NOMO-1 treated with DMSO at 0.1 percent for 48 hours (cell line): ENCODE measurements around the gene PLA2G2E.
"Not testable (repeated sequence)": the region's sequence is repeated elsewhere in the genome, so short reads cannot be mapped to it uniquely, and the experiment has no call there.

Experiments used
- DNase-seq: peaks from one replicate; lab custom pipeline; 2025; ENCODE audit not compliant: unreplicated experiment; lab: John Stamatoyannopoulos, UW

Gene PLA2G2E

DNA sequence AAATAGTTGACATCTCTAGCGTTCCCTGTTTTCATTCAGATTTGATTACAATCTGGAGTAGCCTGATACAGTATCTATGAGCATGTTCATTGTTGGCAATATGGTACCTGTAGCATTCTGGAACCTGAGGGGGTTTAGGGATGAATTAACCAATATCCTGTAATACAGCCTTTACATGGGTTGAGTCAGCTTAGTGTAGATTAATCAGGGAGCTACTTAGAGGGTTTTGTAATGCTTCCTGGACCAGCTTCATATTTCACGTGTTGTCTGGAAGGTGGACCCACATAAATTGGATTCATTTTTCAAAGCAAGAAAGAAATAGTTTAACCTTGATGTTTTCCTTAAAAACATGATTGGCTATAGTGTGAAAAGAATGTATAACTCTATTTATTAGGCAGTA lies 37.6 kb downstream of the PLA2G2E start:
- no peak for DNase-seq

DNA sequence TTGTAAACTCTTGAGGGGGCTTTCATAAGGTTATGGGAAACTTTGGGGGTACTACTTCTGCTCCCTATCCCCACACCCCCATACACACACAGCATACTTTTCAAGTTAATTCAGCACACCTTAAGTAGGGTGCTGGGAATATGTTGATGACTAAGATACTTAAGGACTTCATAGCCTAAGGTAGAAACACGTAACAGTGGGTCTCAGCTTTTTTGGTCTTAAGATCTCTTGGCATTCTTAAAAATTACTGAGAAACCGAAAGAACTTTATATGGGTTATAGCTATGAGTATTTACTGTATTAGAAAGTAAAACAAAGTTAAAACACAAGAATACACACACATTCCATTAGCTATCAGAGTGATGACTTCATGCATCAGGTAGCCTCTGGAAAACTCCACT lies 39.1 kb downstream of the PLA2G2E start:
- DNase-seq = no peak

DNA sequence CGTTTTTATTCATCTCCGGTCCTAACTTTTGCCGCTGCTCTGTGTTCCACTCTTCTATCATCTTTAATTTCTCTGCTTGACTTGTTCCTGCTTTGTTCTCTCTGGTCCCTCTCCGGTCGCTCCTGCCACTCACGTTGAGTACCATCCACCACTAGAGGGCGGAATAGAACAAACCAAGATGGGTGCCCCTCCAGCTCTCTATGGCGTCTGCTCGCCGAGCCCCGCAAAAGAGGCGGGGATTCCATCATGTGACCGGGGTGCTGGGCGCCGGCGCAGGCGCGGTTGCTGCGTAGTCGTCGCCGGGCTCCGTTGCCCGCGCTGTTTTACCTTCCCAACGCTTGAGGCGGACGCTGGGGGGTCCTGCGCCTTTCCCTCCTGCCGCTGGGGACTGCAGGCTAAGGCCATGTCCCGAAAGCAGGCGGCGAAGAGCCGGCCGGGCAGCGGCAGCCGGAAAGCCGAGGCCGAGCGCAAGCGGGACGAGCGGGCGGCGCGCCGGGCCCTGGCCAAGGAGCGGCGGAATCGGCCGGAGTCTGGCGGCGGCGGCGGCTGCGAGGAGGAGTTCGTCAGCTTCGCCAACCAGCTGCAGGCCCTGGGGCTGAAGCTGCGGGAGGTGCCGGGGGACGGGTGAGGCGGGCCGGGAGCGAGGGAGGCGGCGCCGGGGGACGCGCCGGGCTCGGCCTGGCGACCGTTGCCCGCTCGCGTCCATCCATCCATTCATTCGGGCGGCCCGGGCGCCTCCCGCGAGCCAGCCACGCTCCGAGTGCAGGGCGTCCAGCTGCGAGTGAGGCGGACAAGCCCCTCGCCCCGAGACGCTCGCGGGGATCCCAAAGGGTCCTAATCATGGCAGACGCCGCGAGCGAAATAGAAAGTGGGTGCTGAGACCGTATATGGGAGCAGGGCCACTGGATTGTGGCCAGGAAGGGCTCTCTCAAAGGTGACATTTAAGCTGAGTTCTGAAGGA lies 41.0 kb downstream of the PLA2G2E start, which contains the start of gene OTUD3:
Gene OTUD3 (plus strand): TSS at position 285 of the 961 bp plus-strand sequence. CDS start 119 bp downstream, at position 404.
- DNase-seq = peak; percentile 97

DNA sequence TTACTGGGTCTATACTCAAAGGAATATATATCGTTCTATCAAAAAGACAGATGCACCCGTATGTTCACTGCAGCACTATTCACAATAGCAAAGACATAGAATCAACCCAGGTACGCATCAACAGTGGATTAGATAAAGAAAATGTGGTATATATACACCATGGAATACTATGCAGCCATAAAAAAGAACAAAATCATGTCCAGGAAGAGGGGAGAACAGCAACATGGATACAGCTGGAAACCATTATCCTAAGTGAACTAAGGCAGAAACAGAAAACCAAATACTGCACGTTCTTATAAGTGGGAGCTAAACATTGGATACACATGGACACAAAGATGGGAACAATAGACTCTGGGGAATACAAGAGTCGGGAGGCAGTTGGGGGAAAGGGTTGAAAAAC lies 42.6 kb downstream of the PLA2G2E start:
- DNase-seq = not testable (repeated sequence)

DNA sequence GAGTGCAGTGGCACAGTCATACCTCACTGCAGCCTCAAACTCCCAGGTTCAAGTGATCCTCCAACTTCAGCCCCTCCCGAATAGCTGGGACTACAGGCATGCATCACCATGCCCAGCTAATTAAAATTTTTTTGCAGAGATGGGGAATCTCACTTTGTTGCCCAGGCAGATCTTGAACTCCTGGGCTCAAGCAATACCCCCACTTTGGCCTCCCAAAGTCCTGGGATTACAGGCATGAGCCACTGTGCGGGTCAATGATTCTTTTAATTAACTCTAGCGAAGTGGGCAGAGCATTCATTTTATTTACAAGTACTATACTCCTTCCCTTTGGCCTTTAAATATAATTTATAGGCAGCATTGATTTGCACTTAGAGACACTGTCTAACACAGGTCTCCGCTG lies 43.8 kb downstream of the PLA2G2E start:
- no peak for DNase-seq

DNA sequence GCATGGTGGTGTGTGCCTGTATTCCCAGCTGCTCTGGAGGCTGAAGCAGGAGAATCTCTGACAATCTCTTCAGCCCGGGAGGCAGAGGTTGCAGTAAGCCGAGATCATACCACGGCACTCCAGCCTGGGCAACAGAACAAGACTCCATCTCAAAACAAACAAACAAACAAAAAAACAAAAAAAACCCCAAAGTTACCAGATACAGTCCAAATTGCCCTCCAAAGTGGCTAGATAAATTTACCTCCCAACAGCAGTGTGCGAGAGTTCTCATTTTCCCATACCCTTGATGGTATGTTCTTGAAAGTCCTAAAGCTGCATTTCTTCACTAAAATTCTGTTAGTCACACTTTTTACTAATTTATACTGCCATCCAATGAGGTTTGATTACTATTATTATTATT lies 44.2 kb downstream of the PLA2G2E start:
- no peak for DNase-seq

DNA sequence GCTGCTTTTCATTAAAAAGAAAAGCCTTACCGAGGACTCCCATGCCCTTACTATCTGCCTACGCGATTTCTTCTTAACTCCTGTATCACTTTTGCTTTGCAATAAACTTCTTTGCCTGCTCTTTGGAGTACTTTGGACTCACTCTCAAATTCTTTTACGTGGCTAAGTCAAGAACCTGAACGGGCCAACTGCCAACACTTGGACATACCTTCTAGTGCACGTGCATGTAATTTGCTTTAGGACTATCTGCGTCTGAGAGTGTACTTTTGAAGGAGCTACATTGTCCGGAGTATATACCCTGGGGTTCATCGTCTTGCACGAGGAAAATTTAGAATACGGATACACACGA lies 44.8 kb downstream of the PLA2G2E start:
- no peak for DNase-seq

DNA sequence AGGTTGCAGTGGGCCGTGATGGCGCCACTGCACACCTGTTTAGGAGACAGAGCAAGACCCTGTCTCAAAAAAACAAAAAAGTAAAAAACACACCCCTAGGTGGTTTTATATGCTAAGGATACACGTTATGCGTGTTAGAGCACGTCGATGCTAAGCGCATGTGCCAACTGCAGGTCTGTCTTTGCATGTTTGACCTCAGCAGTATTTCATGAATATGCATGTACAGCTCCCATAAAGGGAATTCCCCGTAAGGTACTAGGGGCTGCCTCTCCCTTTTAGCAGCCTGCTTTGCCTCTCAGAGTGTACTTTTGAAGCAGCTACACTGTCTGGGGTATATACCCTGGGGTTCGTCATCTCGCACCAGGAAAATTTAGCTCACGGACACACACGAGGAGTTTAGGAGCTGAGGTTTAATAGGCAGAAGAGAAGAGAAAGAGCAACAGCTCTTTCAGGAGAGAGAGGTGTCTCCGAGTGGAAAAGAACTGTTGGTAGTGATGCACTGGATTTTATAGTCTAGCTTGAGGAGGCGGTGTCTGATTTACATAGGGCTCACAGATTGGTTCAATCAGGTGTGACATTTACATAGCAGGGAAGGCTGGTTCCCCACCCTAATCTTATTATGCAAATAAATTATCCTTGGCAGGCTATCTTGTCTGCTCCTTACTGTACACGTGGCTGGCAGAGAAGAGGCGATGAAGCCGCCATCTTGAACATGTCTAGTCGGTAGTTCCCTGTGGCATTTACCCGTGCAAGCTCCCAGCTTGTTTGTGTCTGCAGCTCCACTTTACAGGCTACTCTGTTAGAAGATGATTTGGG lies 45.4 kb downstream of the PLA2G2E start:
- DNase-seq = no peak

DNA sequence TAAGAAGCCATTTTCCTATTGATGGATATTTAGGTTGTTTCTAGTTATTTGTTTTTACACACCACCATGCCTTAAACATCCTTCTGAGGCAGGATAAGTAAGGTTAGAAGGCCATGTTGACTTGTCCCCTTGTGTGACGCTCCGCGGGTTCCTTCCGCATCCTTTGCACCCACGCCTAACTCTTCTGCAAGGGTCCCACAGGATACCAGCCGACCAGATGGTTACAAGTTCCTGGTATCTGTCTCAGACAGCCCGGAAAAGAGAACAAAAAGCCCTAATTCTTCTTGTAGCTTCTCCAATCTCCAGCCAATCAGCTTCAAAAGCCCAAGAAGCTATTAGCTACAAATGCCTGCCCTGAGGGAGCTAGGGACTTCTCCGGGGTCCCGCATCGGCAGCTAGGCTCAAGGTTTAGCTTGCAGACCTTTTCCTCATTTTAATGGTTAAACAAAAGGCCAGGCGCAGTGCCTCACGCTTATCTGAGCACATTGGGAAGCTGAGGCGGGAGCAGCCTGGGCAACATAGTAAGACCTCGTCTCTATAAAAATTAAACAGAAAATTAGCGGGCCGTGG lies 46.2 kb downstream of the PLA2G2E start:
- DNase-seq = no peak

DNA sequence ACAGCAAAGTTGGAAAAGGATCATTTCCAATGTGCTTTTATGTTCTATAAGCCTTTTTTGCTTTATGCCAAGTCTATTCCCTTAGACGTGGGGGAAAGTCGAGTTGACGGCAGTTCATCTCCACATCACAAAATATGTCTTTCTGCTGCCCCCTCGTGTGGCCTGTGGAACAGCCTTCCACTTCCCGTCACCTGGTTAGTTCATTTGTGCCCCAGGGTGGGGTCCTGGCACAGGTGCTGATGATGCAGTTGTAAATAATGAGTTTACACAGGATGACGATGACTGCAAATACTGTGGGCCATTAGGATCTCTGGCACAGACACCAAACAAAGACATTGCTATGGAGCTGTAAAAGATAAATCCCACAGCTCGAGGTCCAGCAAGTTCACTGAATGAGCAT lies 51.2 kb downstream of the PLA2G2E start:
- DNase-seq = no peak
